ENCODE measurements around the gene TMUB1.

GRCh38 chr7:151125470-151125845 is 42.2 kb upstream of the TMUB1 start:
- TF ChIP-seq CTCF (IDR thresholded peaks at IDR 0.05) (peak in 3 of 4 experiments; percentile 8 to 25 (median 20)), POLR2AphosphoS5 (IDR thresholded peaks at IDR 0.05) (no peak), POLR2A (IDR thresholded peaks at IDR 0.05) (no peak), EP300 (IDR thresholded peaks at IDR 0.05) (no peak)

Measured in gastroesophageal sphincter (tissue), 3 donors.